ENCODE measurements around the gene ZBTB18.

DNA sequence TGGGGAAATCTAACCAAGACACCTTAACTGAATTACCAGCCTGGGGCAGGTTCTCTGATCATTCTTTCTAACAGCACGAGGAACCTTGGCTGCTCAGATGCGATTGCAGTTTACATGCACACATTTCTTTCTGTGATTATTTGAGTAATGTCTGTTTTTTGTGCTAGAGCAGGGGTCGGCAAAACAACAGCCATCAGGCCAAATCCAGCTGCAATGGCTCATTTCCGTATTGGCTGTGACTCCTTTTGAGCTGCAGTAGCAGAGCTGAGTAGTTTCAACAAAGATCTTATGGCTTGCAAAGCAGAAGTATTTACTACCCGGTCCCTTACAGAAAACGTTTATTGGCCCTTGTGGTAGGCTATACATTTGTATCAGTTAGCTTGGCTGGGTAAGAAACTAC lies 37.1 kb downstream of the ZBTB18 start:
- TF ChIP-seq, protein P1, sequence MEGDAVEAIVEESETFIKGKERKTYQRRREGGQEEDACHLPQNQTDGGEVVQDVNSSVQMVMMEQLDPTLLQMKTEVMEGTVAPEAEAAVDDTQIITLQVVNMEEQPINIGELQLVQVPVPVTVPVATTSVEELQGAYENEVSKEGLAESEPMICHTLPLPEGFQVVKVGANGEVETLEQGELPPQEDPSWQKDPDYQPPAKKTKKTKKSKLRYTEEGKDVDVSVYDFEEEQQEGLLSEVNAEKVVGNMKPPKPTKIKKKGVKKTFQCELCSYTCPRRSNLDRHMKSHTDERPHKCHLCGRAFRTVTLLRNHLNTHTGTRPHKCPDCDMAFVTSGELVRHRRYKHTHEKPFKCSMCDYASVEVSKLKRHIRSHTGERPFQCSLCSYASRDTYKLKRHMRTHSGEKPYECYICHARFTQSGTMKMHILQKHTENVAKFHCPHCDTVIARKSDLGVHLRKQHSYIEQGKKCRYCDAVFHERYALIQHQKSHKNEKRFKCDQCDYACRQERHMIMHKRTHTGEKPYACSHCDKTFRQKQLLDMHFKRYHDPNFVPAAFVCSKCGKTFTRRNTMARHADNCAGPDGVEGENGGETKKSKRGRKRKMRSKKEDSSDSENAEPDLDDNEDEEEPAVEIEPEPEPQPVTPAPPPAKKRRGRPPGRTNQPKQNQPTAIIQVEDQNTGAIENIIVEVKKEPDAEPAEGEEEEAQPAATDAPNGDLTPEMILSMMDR (conservative IDR thresholded peaks at IDR 0.05 in 1 of 2, IDR thresholded peaks at IDR 0.05 in 1 of 2; ENCODE audit: extremely low read depth in 1 of 2, insufficient read depth in 1 of 2, low read depth in 1 of 2, low read length in 2 of 2): no peak
- TF ChIP-seq EZH2 (IDR thresholded peaks at IDR 0.05; ENCODE audit: borderline replicate concordance, low read length): no peak

Measured in mammary epithelial cell (primary cell).